AG04450 (cell line): ENCODE measurements around the gene SRPX2. TPM values are rescaled to one million over a fixed set of nuclear protein-coding genes. Genes with fewer than 3 reads are reported as not detected.

Experiments used
- CTCF ChIA-PET: fragments of 300-600, 350-600 bp; formaldehyde crosslinking; extraction: SDS; loops from one replicate; lab custom pipeline; 2022; ENCODE audit warnings: antibody characterized with exemption, inconsistent platforms; lab: Charles Lee
- POLR2A ChIA-PET: fragments of 350-600 bp; formaldehyde crosslinking; extraction: SDS; loops from one replicate; lab custom pipeline; 2021; ENCODE audit warnings: antibody characterized with exemption, inconsistent platforms; lab: Yijun Ruan, JAX
- DNase-seq: peaks from one replicate; pipeline ENCODE4 v3.0.0-alpha.2; 2011; ENCODE audit warnings: low read depth, low spot score
- H3K27ac ChIP-seq: one replicate; pipeline ENCODE4 v1.5.1; 2012; ENCODE audit warnings: low read depth, low read length, control low read depth
- H3K27me3 ChIP-seq: one replicate; pipeline ENCODE4 v1.6.0; 2012; ENCODE audit warnings: low read length; ENCODE audit not compliant: control insufficient read depth, insufficient read depth
- H3K4me3 ChIP-seq: 2 replicates; pipeline ENCODE4 v1.5.1; 2011; ENCODE audit warnings: mild to moderate bottlenecking, low read depth, low read length, control low read depth
- H3K9me3 ChIP-seq: 2 replicates; pipeline ENCODE4 v1.5.1; 2012; ENCODE audit warnings: low read length; ENCODE audit not compliant: control insufficient read depth, insufficient read depth
- polyA plus RNA-seq: library from polyadenylated mRNA; depleted of rRNA; stranded (reverse); fragments of >200 nt; gene quantifications from 2 replicates; pipeline ENCODE4 v1.2.3, GENCODE V29; 2011
- TF ChIP-seq, protein P1 (sequence below): IDR thresholded peaks from 2 replicates; pipeline ENCODE4 v1.5.1; 2011; ENCODE audit warnings: low read depth, low read length, control low read depth, inconsistent platforms

Gene SRPX2
- polyA plus RNA-seq, 1 experiment, result 87.1 TPM

DNA sequence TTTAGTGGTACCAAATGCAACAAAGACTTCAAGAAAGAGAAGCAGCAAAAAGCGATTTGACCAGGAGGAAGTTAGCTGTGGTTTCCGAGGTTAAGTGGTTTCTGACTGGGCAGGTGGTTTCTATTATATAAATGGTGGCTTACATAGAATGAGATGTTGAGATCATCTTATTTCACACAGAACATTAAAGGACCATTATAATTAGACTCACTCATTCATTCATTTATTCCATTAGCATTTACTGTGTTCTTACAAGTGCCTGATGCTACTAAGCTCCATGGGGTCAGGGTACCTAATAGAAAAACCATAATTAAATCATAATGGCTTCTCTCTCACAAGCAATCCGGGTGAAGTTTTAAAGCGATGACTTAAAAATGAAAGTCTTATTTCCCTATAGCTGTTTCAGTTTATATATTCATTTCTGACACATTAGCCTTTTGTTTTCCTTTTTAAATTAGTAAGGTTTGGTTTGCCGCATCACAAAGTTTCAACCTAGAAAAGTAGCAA, 18.0 kb upstream of the SRPX2 start:
- Histone ChIP-seq H3K27ac (no peak overlapping the region), H3K4me3 (no peak overlapping the region), H3K9me3 (no peaks in the 10 kb centered on the region), H3K27me3 (no peaks in the 10 kb centered on the region)
- CTCF ChIA-PET, result interaction anchor here (0.7 to 2.0 kb wide), 3 partner anchors 11 to 60 kb away, joined by 3 to 11 read pairs (median 4); no protein-coding TSS in a partner anchor
- POLR2A ChIA-PET, result no interaction called here
- TF ChIP-seq, protein P1, sequence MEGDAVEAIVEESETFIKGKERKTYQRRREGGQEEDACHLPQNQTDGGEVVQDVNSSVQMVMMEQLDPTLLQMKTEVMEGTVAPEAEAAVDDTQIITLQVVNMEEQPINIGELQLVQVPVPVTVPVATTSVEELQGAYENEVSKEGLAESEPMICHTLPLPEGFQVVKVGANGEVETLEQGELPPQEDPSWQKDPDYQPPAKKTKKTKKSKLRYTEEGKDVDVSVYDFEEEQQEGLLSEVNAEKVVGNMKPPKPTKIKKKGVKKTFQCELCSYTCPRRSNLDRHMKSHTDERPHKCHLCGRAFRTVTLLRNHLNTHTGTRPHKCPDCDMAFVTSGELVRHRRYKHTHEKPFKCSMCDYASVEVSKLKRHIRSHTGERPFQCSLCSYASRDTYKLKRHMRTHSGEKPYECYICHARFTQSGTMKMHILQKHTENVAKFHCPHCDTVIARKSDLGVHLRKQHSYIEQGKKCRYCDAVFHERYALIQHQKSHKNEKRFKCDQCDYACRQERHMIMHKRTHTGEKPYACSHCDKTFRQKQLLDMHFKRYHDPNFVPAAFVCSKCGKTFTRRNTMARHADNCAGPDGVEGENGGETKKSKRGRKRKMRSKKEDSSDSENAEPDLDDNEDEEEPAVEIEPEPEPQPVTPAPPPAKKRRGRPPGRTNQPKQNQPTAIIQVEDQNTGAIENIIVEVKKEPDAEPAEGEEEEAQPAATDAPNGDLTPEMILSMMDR, result no peak
- DNase-seq, result no peak

DNA sequence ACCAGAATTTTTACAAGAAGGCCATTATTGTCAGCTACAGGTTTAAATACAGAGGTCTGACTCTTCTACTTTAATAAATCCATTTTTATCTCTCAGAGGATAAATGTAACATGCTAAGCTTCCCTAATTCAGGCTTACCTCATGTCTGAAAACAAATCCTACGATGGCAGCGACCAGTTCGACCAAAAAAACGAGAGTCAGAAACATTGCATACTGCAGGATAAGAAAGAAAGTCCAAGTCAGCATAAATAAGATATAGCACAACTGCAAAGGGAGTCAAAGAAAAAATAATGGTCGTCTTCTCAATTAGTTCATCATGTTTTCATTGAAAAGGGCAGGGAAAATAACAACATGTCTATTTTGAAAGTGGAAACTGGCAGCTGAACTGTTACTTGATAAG, 9.0 kb upstream of the SRPX2 start:
- CTCF ChIA-PET, result interaction anchor here (1.2 to 1.7 kb wide), 2 partner anchors 20 to 36 kb away, joined by 3 to 7 read pairs; no protein-coding TSS in a partner anchor
- no peak for DNase-seq
- POLR2A ChIA-PET, result interaction anchor here (0.6 kb wide), 1 partner anchor 36 kb away, joined by 3 read pairs; no protein-coding TSS in a partner anchor
- Histone ChIP-seq H3K9me3 (no peaks in the 10 kb centered on the region), H3K27ac (no peak overlapping the region), H3K4me3 (peak overlapping the region; percentile 70; the same call in 1 of the 2 replicates), H3K27me3 (no peaks in the 10 kb centered on the region)
- TF ChIP-seq, protein P1, result no peak

DNA sequence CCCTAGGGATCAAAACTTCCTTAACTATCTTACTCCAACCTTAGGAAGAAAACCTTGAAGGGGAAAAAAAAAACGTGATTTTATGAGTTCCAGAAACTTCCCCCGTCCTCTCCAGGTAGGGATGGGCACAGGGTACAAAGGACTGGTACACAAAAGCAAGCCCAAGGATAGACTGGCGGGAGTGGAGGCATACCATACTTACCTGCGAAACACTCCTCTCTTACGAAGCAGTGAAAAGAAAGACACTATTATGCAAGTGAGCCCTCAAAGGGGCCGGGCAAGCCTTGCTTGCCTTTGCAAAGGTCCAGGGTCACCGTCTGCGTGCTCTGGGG, 8.0 kb upstream of the SRPX2 start:
- Histone ChIP-seq H3K27me3 (no peaks in the 10 kb centered on the region), H3K4me3 (peak overlapping the region; percentile 70), H3K9me3 (no peaks in the 10 kb centered on the region), H3K27ac (no peak overlapping the region)
- POLR2A ChIA-PET, result interaction anchor here (0.7 to 1.7 kb wide), 2 partner anchors 9 to 13 kb away, joined by 3 to 11 read pairs; no protein-coding TSS in a partner anchor
- TF ChIP-seq, protein P1, result no peak
- DNase-seq, result no peak
- CTCF ChIA-PET, result interaction anchor here (2.0 to 4.0 kb wide), 5 partner anchors 12 to 133 kb away, joined by 13 to 49 read pairs (median 28); no protein-coding TSS in a partner anchor

DNA sequence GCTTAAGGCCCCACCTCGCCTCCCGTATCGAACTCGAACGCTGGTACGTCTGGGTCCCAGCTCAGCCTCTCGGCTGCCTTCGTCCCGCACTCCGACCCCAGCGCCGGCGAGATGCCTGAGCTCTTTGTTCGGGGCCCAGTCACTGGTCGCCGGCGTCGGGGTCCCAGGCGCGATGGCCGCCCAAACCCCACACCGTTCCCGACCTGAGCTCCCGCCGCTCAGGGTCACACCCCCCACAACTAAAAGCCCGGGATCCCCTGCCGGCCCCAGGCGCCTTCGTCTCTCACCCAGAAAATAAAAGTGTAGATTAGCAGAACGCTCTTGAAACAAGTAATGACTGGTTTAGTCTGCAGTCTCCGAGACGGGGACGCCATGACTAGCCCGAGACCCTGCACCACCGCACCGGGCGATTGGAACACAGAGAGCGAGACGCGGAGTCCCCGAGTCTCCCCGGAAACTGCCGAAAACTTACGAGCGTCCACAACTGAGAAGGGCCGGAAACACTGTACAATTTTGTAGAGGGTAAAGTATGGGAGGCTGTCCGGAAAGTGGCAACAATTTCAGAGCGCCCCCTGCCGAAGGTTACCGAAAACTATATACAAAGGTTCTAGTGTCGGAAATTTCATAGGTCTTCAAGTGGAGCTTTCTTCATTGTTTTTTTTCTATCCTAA, 7.5 kb upstream of the SRPX2 start, which contains the start of gene TSPAN6:
Gene TSPAN6 (minus strand): TSS at position 486 of the 671 bp plus-strand sequence. CDS start 112 bp downstream, at position 374.
- ChIA-PET POLR2A (interaction anchor here (0.7 to 1.7 kb wide), 2 partner anchors 9 to 13 kb away, joined by 3 to 11 read pairs; no protein-coding TSS in a partner anchor), CTCF (interaction anchor here (1.0 to 4.0 kb wide), 16 partner anchors 9 to 132 kb away, joined by 3 to 49 read pairs (median 6); no protein-coding TSS in a partner anchor)
- Histone ChIP-seq H3K27me3 (no peaks in the 10 kb centered on the region), H3K9me3 (no peaks in the 10 kb centered on the region), H3K4me3 (peak within 1 kb of the TSS; percentile 70), H3K27ac (no peak within 1 kb of the TSS)
- TF ChIP-seq, protein P1, result peak; percentile 60
- peak; percentile 57 for DNase-seq

DNA sequence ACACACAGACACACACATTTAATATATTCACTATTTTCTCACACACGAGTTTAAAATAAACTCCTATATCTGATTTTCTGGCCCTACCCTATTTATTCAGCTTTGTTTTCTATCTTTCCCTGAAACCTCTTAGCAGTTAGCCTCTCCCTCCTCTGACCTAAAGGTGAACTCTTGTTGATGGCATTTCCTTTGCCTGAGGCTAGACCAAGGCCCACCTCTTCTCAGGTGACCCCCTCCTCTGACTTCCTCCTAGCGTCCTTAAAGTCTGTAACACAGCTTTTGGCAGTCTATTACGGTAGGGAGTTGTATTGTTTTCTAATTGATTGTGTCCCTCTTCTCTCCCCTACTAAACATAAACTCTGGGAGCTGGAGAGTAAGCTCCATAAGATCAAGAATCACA, 1.7 kb upstream of the SRPX2 start:
- H3K9me3 ChIP-seq, result no peaks in the 10 kb centered on the region
- no peak for DNase-seq
- H3K27me3 ChIP-seq, result no peaks in the 10 kb centered on the region
- no peak overlapping the region for H3K4me3 ChIP-seq
- TF ChIP-seq, protein P1, result no peak
- ChIA-PET POLR2A (no interaction called here), CTCF (interaction anchor here (1.9 kb wide), 1 partner anchor 126 kb away, joined by 4 read pairs; no protein-coding TSS in a partner anchor)
- no peak overlapping the region for H3K27ac ChIP-seq
